Upper lobe of left lung (tissue), 6 donors: ENCODE results near the gene SLC15A4. TPM values are rescaled to one million over a fixed set of nuclear protein-coding genes. Genes with fewer than 3 reads are reported as not detected.

ENCODE experiments used
- ATAC-seq, 2 donors: fragments of 200-7000 bp; cut with Tn5 transposase; one replicate each; pipeline ENCODE4 v1.9.1; 2022; ENCODE audit warnings: mild to moderate bottlenecking in 2 of 2, moderate library complexity in 2 of 2; ENCODE audit not compliant: low FRiP score in 2 of 2
- DNase-seq, 2 donors: peaks; one replicate each; pipeline ENCODE4 v3.0.0-alpha.2; 2019 to 2020
- H3K27ac ChIP-seq, 4 donors: fragments of 200-600 bp; sonication (generic); one replicate each; pipeline ENCODE4 v1.5.1; 2016 to 2019
- H3K27me3 ChIP-seq, 4 donors: fragments of 200-600 bp; sonication (generic); one replicate each; pipeline ENCODE4 v1.5.1; 2017 to 2019
- H3K36me3 ChIP-seq, 4 donors: fragments of 200-600 bp; sonication (generic); one replicate each; pipeline ENCODE4 v1.5.1; 2016 to 2019
- H3K4me1 ChIP-seq, 4 donors: fragments of 200-600 bp; sonication (generic); one replicate each; pipeline ENCODE4 v1.5.1; 2018 to 2019
- H3K4me3 ChIP-seq, 4 donors: fragments of 200-600 bp; sonication (generic); one replicate each; pipeline ENCODE4 v1.5.1; 2017 to 2019; ENCODE audit warnings: mild to moderate bottlenecking in 2 of 4, moderate library complexity in 1 of 4
- H3K9me3 ChIP-seq, 4 donors: fragments of 200-600 bp; sonication (generic); one replicate each; pipeline ENCODE4 v1.5.1; 2018 to 2019
- CTCF ChIP-seq, 6 experiments: fragments of 450-650 bp in 4 of 6; fragments of 200-600 bp in 2 of 6; sonication (generic) in 2 of 6; IDR thresholded peaks; one replicate each; pipeline ENCODE4 v1.5.1; 2016 to 2019; ENCODE audit warnings: antibody characterized with exemption in 6 of 6
- EP300 ChIP-seq, 4 donors: sonication (generic); formaldehyde crosslinking; IDR thresholded peaks; one replicate each; pipeline ENCODE4 v1.5.1; 2017; ENCODE audit warnings: antibody characterized with exemption in 4 of 4, control low read depth in 2 of 4
- POLR2A ChIP-seq, 4 donors: fragments of 450-650 bp; IDR thresholded peaks; one replicate each; pipeline ENCODE4 v1.5.1; 2016 to 2017; ENCODE audit warnings: antibody characterized with exemption in 4 of 4, mild to moderate bottlenecking in 2 of 4
- POLR2AphosphoS5 ChIP-seq, 2 donors: sonication (generic); formaldehyde crosslinking; IDR thresholded peaks; one replicate each; pipeline ENCODE4 v1.5.1; 2017; ENCODE audit warnings: antibody characterized with exemption in 2 of 2
- WGBS, 2 donors: methylation state at CpG; one replicate each; pipeline ENCODE4 v1.1.5; 2017 to 2018; 5-methylcytosine and 5-hydroxymethylcytosine counted together
- total RNA-seq, 6 donors: library from RNA; depleted of rRNA in 4 of 6; stranded (reverse); fragments of >200 nt in 4 of 6; gene quantifications; one replicate each; pipeline versions ENCODE4 v1.1.0 to v1.2.1, GENCODE V29; 2016 to 2021
- donor health status: DM: no; HTN: no; CAD: no; lungs with moderate emphysema.
- donor health status: DM: no; HTN: yes; CAD: no; lungs with severe emphysema.

Gene SLC15A4
- total RNA-seq, 6 donors from 2014 or later: 21.0 to 58.7 (median 32.8) TPM

- H3K4me1 ChIP-seq: no peaks in the 10 kb centered on the region
- H3K36me3 ChIP-seq: no peaks in the 10 kb centered on the region
Observed at GRCh38 chr12:128763395-128763794, 60.4 kb downstream of the SLC15A4 start.

GRCh38 chr12:128761379-128761790 is 62.4 kb downstream of the SLC15A4 start:
- no peaks in the 10 kb centered on the region for H3K27me3 ChIP-seq
- ATAC-seq (no peak), DNase-seq (no peak)
- no peak overlapping the region for H3K27ac ChIP-seq
- H3K4me3 ChIP-seq: no peak overlapping the region
- H3K36me3 ChIP-seq: no peaks in the 10 kb centered on the region
- TF ChIP-seq CTCF (IDR thresholded peaks at IDR 0.05): no peak
- no peaks in the 10 kb centered on the region for H3K4me1 ChIP-seq
- 49 to 59% methylated on average over 4 of the region's 4 CpGs for WGBS, 2 donors
- H3K9me3 ChIP-seq: no peaks in the 10 kb centered on the region

More at GRCh38 chr12:128763395-128763794, 60.4 kb downstream of the SLC15A4 start:
- Histone ChIP-seq H3K4me3 (no peak overlapping the region), H3K9me3 (no peaks in the 10 kb centered on the region), H3K27ac (no peak overlapping the region), H3K27me3 (no peaks in the 10 kb centered on the region)
- WGBS, 2 donors: 63 to 75% methylated on average over 9 of the region's 9 CpGs
- TF ChIP-seq CTCF (IDR thresholded peaks at IDR 0.05) (no peak), EP300 (IDR thresholded peaks at IDR 0.05) (no peak), POLR2A (IDR thresholded peaks at IDR 0.05) (no peak), POLR2AphosphoS5 (IDR thresholded peaks at IDR 0.05) (no peak)
- DNase-seq (no peak), ATAC-seq (peak in 1 of 2 donors; percentile 23)

GRCh38 chr12:128755566-128755965 is 68.2 kb downstream of the SLC15A4 start:
- Histone ChIP-seq H3K4me1 (no peaks in the 10 kb centered on the region), H3K27ac (no peak overlapping the region), H3K4me3 (no peak overlapping the region), H3K9me3 (no peaks in the 10 kb centered on the region), H3K36me3 (no peaks in the 10 kb centered on the region), H3K27me3 (no peaks in the 10 kb centered on the region)
- 62 to 87% methylated on average over 4 of the region's 4 CpGs for WGBS, 2 donors
- TF ChIP-seq POLR2A (IDR thresholded peaks at IDR 0.05) (no peak), CTCF (IDR thresholded peaks at IDR 0.05) (no peak), EP300 (IDR thresholded peaks at IDR 0.05) (no peak), POLR2AphosphoS5 (IDR thresholded peaks at IDR 0.05) (no peak)
- DNase-seq (no peak), ATAC-seq (no peak)

- no peaks in the 10 kb centered on the region for H3K4me1 ChIP-seq
- no peak for DNase-seq
- H3K4me3 ChIP-seq: no peak overlapping the region
- H3K27me3 ChIP-seq: no peaks in the 10 kb centered on the region
- no peak for ATAC-seq
- TF ChIP-seq POLR2AphosphoS5 (IDR thresholded peaks at IDR 0.05) (no peak), POLR2A (IDR thresholded peaks at IDR 0.05) (no peak), CTCF (IDR thresholded peaks at IDR 0.05) (no peak), EP300 (IDR thresholded peaks at IDR 0.05) (no peak)
- H3K36me3 ChIP-seq: no peaks in the 10 kb centered on the region
- 77 to 92% methylated on average over 2 to 3 of the region's 3 CpGs for WGBS, 2 donors
- H3K9me3 ChIP-seq: no peaks in the 10 kb centered on the region
- H3K27ac ChIP-seq: no peak overlapping the region
Observed at GRCh38 chr12:128754275-128754674, 69.5 kb downstream of the SLC15A4 start.

- H3K4me1 ChIP-seq: no peaks in the 10 kb centered on the region
- no peaks in the 10 kb centered on the region for H3K9me3 ChIP-seq
- no peaks in the 10 kb centered on the region for H3K27me3 ChIP-seq
- DNase-seq (no peak), ATAC-seq (no peak)
- WGBS, 2 donors: 55 to 66% methylated on average over 4 of the region's 4 CpGs
- TF ChIP-seq EP300 (IDR thresholded peaks at IDR 0.05) (no peak), CTCF (IDR thresholded peaks at IDR 0.05) (no peak), POLR2A (IDR thresholded peaks at IDR 0.05) (no peak), POLR2AphosphoS5 (IDR thresholded peaks at IDR 0.05) (no peak)
- no peak overlapping the region for H3K4me3 ChIP-seq
- H3K36me3 ChIP-seq: no peaks in the 10 kb centered on the region
- no peak overlapping the region for H3K27ac ChIP-seq
Observed at GRCh38 chr12:128753438-128753837, 70.3 kb downstream of the SLC15A4 start.
